GM18517 (cell line): ENCODE results near the gene FSD1.
"Not testable (repeated sequence)": the region's sequence is repeated elsewhere in the genome, so short reads cannot be mapped to it uniquely, and the experiment has no call there.

Source experiments
- ATAC-seq: cut with Tn5 transposase; IDR thresholded peaks from one replicate; pipeline ENCODE4 v1.9.1; 2021; ENCODE audit warnings: mild to moderate bottlenecking, moderate library complexity; ENCODE audit not compliant: unreplicated experiment

The FSD1 gene

GRCh38 chr19:4342314-4342614, 37.9 kb downstream of the FSD1 start:
- ATAC-seq: no peak

GRCh38 chr19:4342615-4343369, 38.4 kb downstream of the FSD1 start:
- ATAC-seq: peak; percentile 90

GRCh38 chr19:4343370-4344307, 39.2 kb downstream of the FSD1 start, which contains the start of gene MPND:
Gene MPND, plus strand, starts transcription at chr19:4343562. Its CDS starts 32 bp downstream, at chr19:4343594.
- peak; percentile 26 for ATAC-seq

GRCh38 chr19:4345342-4346019, 41.1 kb downstream of the FSD1 start:
- ATAC-seq: no peak

DNA sequence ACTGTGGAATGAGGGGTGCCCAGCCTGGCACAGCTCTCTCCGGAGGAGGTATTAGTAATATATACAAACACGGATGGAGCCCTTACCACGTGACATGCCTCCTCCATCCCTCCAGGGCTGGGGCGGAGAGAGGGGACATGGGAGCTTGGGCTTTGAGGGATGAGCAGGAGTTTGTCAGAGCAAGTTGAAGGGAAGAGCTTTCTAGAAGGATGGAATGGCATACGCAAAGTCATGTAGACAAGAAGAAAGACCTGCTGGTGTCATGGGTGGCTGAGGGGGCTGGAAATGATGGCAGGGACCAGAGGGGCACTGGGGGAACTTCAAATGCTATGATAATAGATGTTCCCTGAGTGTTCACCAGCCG, 41.6 kb downstream of the FSD1 start:
- ATAC-seq: no peak

GRCh38 chr19:4347521-4347920, 43.1 kb downstream of the FSD1 start:
- no peak for ATAC-seq

- ATAC-seq: not testable (repeated sequence)
These were observed 44.8 kb downstream of the FSD1 start for GRCh38 chr19:4349225-4349624.

- no peak for ATAC-seq
These were observed 45.7 kb downstream of the FSD1 start for GRCh38 chr19:4350111-4350510.

GRCh38 chr19:4350726-4351125, 46.3 kb downstream of the FSD1 start:
- no peak for ATAC-seq

GRCh38 chr19:4352701-4353121, 48.3 kb downstream of the FSD1 start:
- ATAC-seq: no peak

GRCh38 chr19:4354282-4354681, 49.9 kb downstream of the FSD1 start:
- ATAC-seq: no peak

GRCh38 chr19:4354897-4355296, 50.5 kb downstream of the FSD1 start:
- no peak for ATAC-seq

DNA sequence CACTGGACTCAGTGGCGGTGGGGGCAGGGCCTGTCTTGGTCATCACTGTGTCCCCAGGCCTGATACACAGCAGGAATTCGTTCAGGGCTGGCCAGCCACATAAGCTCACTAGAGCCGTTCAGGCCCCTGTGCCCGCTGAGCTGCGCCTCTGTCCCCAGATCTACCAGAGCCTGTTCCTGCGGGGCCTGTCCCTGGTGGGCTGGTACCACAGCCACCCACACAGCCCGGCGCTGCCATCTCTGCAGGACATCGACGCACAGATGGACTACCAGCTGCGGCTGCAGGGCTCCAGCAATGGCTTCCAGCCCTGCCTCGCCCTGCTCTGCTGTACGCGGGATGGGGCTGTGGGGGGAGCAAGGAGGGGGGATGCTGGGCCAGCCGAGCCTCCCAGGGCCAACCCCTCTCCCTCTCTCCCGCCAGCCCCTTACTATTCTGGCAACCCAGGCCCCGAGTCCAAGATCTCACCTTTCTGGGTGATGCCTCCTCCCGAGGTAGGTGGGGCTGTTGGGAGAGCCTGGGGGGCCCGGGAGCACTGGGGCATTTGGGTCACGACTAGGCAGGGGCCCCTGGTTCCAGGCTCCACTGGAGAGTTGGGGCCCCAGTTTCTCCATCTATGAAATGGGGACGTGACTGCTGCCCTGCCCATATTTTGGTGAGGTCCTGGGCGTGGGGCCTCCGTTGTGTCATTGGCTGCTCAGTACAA, 52.8 kb downstream of the FSD1 start:
- no peak for ATAC-seq

DNA sequence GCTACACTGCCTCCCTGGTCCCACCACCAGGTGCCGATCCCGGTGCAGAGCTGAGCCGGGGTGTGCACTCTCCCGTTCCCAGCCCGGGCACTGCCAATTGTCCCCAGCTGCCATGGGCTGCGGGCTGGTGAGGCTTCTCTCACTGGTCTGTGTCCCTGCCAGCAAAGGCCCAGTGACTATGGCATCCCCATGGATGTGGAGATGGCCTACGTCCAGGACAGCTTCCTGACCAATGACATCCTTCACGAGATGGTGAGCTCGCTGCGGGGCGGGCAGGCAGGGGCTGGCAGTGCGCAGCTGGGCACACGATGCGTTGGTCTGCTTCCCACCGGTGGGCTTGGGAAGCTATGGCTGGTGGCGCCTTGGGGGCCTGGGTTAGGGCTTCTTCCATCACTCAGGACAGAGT, 53.5 kb downstream of the FSD1 start:
- no peak for ATAC-seq

DNA sequence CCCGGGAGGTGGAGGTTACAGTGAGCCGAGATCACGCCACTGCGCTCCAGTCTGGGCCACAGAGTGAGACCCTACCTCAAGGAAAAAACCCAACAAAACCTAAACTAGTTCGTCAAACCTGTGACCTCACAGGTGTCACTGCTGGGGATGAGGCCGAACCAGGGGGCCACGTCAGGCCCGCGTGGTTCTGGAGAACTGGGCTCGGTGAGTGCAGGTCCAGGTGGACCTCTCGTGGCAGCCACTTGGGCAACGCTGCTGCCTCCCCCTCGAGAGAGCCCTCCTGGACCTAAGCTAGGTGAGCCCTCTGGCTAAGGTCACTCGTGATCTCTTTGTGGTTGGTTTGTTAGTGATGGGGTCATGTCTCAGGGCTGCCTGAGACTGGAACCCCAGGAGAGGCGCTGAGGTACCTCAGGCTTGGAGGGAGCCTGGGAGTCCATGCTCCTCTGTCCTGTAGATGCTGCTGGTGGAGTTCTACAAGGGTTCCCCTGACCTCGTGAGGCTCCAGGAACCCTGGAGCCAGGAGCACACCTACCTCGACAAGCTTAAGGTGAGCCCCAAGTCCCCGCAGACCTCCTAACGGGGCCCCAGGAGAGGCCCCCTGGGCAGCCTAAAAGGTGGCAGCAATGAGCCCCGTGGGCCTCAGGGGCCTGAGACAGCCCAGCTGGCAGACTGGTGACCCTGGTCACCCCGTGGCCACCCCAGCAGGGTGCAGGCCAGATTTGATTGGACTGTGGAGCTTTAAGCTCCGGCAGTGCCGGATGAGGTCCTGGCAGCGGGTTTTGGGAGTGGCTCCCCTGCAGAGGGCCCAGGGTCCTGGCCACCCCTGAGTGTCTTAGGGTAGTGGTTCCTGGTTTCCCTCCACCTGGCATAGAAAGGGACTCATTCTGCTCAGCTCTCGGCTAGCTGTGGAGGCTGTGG, 54.6 kb downstream of the FSD1 start:
- ATAC-seq: no peak

DNA sequence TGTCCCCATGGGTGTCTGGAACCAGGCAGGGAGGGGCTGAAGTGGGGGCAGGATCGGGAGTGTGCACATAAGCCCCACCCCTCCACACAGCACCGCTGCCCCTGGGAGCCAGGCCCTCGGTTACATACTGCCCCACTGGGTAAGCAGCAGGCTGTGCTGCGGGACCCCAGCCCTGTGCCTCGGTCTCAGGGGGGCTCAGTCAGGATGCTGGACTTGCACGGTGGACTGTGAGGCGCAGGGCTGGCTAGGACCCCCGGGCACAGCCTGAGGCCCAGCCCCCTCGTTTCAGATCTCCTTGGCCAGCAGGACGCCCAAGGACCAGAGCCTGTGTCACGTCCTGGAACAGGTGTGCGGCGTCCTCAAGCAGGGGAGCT, 55.2 kb downstream of the FSD1 start:
- ATAC-seq: no peak

DNA sequence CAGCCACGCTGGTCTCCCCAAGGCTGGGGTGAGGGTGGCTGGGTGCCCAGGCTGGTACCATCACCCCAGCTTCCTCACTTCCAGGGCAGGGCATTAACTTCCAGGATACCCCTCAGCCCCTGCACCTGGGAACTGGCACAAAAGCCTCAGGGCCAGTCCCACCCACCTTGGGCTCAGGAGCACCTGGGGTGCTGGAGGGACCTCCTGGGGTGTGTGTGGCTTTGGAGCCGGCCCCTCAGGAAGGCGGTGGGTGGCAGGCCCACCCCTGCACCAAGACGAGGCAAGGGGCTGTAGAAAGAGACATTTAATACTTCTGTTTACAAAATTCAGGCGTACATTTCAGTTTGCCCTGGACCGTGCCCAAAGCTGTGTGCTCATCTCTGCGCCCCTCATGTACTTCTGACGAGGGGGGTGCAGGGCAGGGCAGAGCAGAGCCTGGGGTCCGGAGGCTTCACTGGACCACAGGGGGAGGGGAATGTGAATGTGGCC, 55.7 kb downstream of the FSD1 start:
- no peak for ATAC-seq

- no peak for ATAC-seq
These were observed 56.3 kb downstream of the FSD1 start for GRCh38 chr19:4360641-4361151.
